ENCODE data around the gene PC. TPM values are rescaled to one million over a fixed set of nuclear protein-coding genes. Genes with fewer than 3 reads are reported as not detected.

PC gene
- total RNA-seq, 3 donors from 2014 or later = 20.0 to 43.8 (median 43.3) TPM

DNA sequence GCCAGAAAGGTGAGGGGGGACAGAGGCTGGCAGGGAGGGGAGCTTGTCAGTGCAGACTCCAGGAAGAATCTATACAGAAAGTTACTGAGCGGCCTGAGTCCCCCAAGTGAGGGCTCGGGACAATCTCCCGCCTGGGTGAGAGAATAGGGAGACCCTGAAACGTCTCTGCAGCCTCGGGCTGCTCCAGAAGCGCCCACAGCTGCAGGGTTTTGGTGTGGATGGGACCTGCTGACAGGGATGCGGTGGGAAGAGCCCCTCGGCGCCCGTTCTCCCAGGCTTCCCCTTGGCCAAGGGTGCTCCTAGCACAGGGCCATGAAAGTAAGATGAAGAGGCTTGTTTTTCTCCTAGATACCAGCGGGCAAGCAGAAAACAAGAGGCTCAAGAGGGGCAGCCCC is 115.7 kb downstream of the PC start:
- intact Hi-C loops (cut with DNase I, micrococcal nuclease) = no loop called here
- Histone ChIP-seq H3K4me3 (peak overlapping the region; percentile 90), H3K9me3 (no peaks in the 10 kb centered on the region), H3K36me3 (ENCODE audit: low read depth) (peaks cover 3% of the 10 kb centered on the region), H3K4me1 (ENCODE audit: low read depth) (peaks cover 26% of the 10 kb centered on the region)
- DNase-seq = no peak
- ATAC-seq = peak; percentile 10
- TF ChIP-seq, protein P1, sequence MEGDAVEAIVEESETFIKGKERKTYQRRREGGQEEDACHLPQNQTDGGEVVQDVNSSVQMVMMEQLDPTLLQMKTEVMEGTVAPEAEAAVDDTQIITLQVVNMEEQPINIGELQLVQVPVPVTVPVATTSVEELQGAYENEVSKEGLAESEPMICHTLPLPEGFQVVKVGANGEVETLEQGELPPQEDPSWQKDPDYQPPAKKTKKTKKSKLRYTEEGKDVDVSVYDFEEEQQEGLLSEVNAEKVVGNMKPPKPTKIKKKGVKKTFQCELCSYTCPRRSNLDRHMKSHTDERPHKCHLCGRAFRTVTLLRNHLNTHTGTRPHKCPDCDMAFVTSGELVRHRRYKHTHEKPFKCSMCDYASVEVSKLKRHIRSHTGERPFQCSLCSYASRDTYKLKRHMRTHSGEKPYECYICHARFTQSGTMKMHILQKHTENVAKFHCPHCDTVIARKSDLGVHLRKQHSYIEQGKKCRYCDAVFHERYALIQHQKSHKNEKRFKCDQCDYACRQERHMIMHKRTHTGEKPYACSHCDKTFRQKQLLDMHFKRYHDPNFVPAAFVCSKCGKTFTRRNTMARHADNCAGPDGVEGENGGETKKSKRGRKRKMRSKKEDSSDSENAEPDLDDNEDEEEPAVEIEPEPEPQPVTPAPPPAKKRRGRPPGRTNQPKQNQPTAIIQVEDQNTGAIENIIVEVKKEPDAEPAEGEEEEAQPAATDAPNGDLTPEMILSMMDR (IDR thresholded peaks at IDR 0.05) = no peak

DNA sequence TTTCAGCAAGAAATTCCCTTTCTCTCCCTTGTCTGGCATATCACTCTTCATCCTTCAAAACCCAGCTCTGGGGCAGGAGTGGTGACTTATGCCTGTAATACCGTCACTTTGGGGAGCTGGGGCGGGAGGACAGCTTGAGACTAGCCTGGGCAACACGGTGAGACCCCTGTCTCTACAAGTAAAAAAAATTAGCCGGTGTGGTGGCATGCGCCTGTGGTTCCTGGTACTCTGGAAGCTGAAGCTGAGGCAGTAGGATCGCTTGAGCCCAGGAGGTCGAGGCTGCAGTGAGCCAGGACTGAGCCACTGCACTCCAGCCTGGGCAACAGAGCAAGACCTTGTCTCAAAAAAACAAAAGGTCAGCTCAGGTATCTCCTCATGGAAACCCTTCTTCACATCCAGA is 116.3 kb downstream of the PC start:
- no peak for ATAC-seq
- H3K9me3 ChIP-seq = no peaks in the 10 kb centered on the region
- H3K4me3 ChIP-seq = no peak overlapping the region
- H3K36me3 ChIP-seq (ENCODE audit: low read depth) = peaks cover 3% of the 10 kb centered on the region
- intact Hi-C loops (cut with DNase I, micrococcal nuclease) = no loop called here
- DNase-seq = no peak
- H3K4me1 ChIP-seq (ENCODE audit: low read depth) = peaks cover 26% of the 10 kb centered on the region
- TF ChIP-seq, protein P1 (IDR thresholded peaks at IDR 0.05) = no peak

DNA sequence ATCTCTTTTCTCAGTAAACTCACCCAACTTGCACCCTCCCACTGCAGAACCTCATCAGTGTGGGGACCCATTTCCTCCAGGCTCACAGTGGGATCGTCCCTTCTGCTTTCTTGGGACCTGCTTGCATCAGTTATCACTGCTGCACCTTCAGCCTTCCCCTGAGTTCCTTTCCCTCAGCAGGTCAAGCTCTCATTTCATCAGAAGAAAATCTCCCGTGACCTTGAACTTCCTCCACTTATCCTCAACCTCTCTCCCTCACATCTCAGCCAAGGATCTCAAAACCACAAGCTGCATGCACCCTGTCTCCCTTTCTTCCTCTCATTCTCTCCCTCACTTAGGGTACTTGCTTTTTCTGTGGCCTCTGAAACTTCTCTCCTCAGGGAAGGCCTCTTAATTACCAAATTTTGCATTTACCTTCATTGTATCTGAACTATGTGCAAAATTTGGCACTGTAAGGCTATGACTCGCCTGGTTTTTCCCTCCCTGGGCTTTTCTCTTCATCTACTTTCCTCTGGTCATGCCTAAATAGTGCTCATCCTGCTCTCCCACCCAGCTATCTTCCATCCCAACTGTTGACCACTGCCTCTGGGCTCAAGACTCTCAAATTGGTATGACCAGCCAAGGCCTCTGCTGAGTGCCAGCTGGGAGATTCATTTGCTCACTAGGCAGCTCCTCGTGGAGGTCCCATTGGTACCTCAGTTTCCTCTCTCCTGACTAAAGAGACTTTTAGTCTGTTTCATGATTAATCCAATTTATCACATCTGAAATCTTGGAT is 117.7 kb downstream of the PC start:
- Histone ChIP-seq H3K4me3 (no peak overlapping the region), H3K36me3 (ENCODE audit: low read depth) (peaks cover 3% of the 10 kb centered on the region), H3K4me1 (ENCODE audit: low read depth) (peaks cover 26% of the 10 kb centered on the region), H3K9me3 (no peaks in the 10 kb centered on the region)
- ATAC-seq (no peak), DNase-seq (no peak)
- intact Hi-C loops (cut with DNase I, micrococcal nuclease) = no loop called here
- TF ChIP-seq, protein P1 (IDR thresholded peaks at IDR 0.05) = no peak

DNA sequence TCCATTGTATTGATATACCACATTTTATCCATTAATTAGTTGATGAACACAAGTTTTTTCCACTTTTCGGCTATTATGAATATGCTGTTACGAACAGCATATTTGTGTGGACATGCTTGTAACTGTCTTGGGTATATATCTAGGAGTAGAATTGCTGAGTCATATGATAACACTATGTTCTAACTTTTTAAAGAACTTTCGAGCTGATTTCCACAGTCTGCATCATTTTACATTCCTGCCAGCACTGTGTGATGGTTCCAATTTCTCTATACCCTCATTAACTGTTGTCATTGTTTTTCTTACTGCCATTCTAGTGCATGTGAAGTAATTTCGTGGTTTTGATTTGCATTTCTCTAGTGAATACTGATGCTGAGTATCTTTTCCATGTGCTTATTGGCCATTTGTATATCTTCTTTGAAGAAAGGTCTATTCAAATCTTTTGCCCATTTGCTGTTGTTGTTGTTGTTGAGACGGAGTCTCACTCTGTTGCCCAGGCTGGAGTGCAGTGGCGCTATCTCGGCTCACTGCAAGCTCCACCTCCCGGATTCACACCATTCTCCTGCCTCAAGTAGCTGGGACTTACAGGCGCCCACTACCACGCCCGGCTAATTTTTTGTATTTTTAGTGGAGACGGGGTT is 122.3 kb downstream of the PC start:
- ATAC-seq = no peak
- TF ChIP-seq, protein P1 (IDR thresholded peaks at IDR 0.05) = no peak
- DNase-seq = no peak
- intact Hi-C loops (cut with DNase I, micrococcal nuclease) = loop anchor here in 1 of 2 donors (2.0 kb wide), 1 partner anchor 141 kb away; no protein-coding TSS in a partner anchor
- Histone ChIP-seq H3K4me3 (no peak overlapping the region), H3K36me3 (ENCODE audit: low read depth) (peaks cover 3% of the 10 kb centered on the region), H3K9me3 (no peaks in the 10 kb centered on the region), H3K4me1 (ENCODE audit: low read depth) (no peaks in the 10 kb centered on the region)

DNA sequence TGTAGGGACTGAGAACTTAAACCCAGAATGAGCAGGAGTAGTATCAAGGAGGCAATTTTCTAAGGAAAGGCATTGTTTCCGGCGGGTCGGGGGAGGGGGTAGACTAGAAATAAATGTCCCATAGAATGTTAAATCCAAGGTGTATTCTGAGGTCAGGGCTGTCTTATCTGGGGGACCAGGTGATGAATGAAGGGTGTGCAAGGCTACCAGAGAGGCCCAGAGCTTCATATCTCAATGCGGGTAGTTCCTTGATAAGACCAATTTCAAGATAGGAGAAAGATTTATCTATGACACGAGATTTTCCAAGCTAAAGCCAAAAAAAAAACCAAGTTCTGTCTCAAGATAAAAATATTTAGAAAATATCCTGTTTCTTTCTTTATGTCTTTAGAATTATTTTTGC is 123.2 kb downstream of the PC start:
- no peaks in the 10 kb centered on the region for H3K9me3 ChIP-seq
- H3K4me3 ChIP-seq = no peak overlapping the region
- DNase-seq (no peak), ATAC-seq (no peak)
- no peaks in the 10 kb centered on the region for H3K4me1 ChIP-seq (ENCODE audit: low read depth)
- H3K36me3 ChIP-seq (ENCODE audit: low read depth) = peaks cover 3% of the 10 kb centered on the region
- intact Hi-C loops (cut with DNase I, micrococcal nuclease) = loop anchor here (2.0 to 5.0 kb wide), 2 partner anchors 138 to 140 kb away; no protein-coding TSS in a partner anchor
- TF ChIP-seq, protein P1 (IDR thresholded peaks at IDR 0.05) = no peak

All from mucosa of descending colon (tissue), 3 donors.